Left lung (tissue), 10 donors: Measurements from ENCODE around the gene FABP7. TPM values are rescaled to one million over a fixed set of nuclear protein-coding genes. Genes with fewer than 3 reads are reported as not detected.

Experiments
- ATAC-seq: fragments of 200-7000 bp; cut with Tn5 transposase; one replicate; pipeline ENCODE4 v1.9.1; 2020; ENCODE audit warnings: moderate library complexity
- DNase-seq, 4 donors: peaks; one replicate each; pipeline ENCODE4 v3.0.0-alpha.2; 2013 to 2020
- H3K27ac ChIP-seq, 2 donors: fragments of 200-600 bp; sonication (generic) in 1 of 2; one replicate each; pipeline versions ENCODE4 v1.5.0 to v1.8.0; 2020 to 2021
- H3K27me3 ChIP-seq, 2 donors: fragments of 200-600 bp; sonication (generic) in 1 of 2; one replicate each; pipeline versions ENCODE4 v1.5.0 to v1.8.0; 2020 to 2021
- H3K36me3 ChIP-seq, 2 donors: fragments of 200-600 bp; sonication (generic) in 1 of 2; one replicate each; pipeline versions ENCODE4 v1.5.0 to v1.8.0; 2020 to 2021
- H3K4me1 ChIP-seq, 2 donors: fragments of 200-600 bp; one replicate each; pipeline ENCODE4 v1.8.0; 2021
- H3K4me3 ChIP-seq, 2 donors: fragments of 200-600 bp; sonication (generic) in 1 of 2; one replicate each; pipeline versions ENCODE4 v1.5.0 to v1.8.0; 2020 to 2021; ENCODE audit warnings: mild to moderate bottlenecking in 1 of 2
- H3K9me3 ChIP-seq, 2 donors: fragments of 200-600 bp; sonication (generic) in 1 of 2; one replicate each; pipeline versions ENCODE4 v1.5.0 to v1.8.0; 2020 to 2021
- CTCF ChIP-seq, 2 donors: fragments of 200-600 bp; sonication (generic) in 1 of 2; IDR thresholded peaks; one replicate each; pipeline versions ENCODE4 v1.5.0 to v1.8.0; 2021; ENCODE audit warnings: antibody characterized with exemption in 2 of 2
- intact Hi-C, 2 donors: fragments of 100-400 bp; cut with DNase I; formaldehyde crosslinking; loops; one replicate each; pipeline versions ENCODE4 v1.11.2 to v1.14.2; 2022
- polyA plus RNA-seq, 6 donors: library from polyadenylated mRNA; unstranded; fragments of 120-200 nt; gene quantifications; one replicate each; pipeline ENCODE4 v1.2.1, GENCODE V29; 2013; ENCODE audit not compliant: insufficient read length in 6 of 6
- total RNA-seq, 2 donors: library from RNA; stranded (reverse); fragmentation: NEBNext Ultra II Directional; extraction: Animal tissue kit (Norgen Biotek cat#: 25700); gene quantifications; one replicate each; pipeline ENCODE4 v1.2.1, GENCODE V29; 2021
- donor health status: DM: no; HTN: yes; CAD: no.
- donor health status: DM: no; HTN: no; CAD: no.

Gene FABP7
- total and polyA plus RNA-seq, 8 donors, result 7.1 to 39.3 (median 16.6) TPM; not detected in 2

DNA sequence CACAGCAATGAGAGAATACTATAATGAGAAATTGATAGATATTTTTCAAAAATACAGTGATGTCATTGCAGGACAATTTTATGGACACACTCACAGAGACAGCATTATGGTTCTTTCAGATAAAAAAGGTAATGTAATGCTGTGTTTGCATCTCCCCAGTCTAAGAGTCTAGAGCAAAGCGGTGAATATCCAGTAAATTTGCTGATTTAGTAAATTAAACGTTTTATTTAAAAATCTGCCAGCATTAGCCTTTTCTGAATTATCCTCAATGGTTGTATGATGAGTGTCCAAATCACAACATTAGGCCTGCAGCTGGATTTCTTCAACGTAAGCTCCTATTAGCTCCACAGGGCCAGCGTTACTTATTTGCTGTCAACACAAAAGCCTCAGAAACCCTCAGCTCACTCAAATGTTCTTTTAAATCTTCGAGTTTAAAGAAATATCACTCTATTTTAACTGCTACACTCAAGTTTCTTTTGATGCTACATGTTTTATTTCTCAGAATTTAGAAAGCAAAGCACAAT lies 25.5 kb downstream of the FABP7 start:
- H3K27ac ChIP-seq, result peak overlapping the region in 1 of 2 donors; percentile 37
- H3K36me3 ChIP-seq, result peaks cover 0 to 58% of the 10 kb centered on the region in 2 donors
- no peak overlapping the region for H3K4me3 ChIP-seq
- DNase-seq (peak in 2 of 4 donors; percentile 85 to 88), ATAC-seq (peak; percentile 61)
- H3K4me1 ChIP-seq, result no peaks in the 10 kb centered on the region
- no peaks in the 10 kb centered on the region for H3K27me3 ChIP-seq
- intact Hi-C loops, result no loop called here
- no peaks in the 10 kb centered on the region for H3K9me3 ChIP-seq
- no peak for TF ChIP-seq CTCF (IDR thresholded peaks at IDR 0.05)

- no peaks in the 10 kb centered on the region for H3K27me3 ChIP-seq
- ATAC-seq, result peak; percentile 47
- peak in 2 of 4 donors; percentile 75 to 77 for DNase-seq
- peak overlapping the region in 1 of 2 donors; percentile 28 for H3K27ac ChIP-seq
- H3K36me3 ChIP-seq, result peaks cover 0 to 56% of the 10 kb centered on the region in 2 donors
- intact Hi-C loops, result no loop called here
- H3K9me3 ChIP-seq, result no peaks in the 10 kb centered on the region
- no peak for TF ChIP-seq CTCF (IDR thresholded peaks at IDR 0.05)
- H3K4me1 ChIP-seq, result no peaks in the 10 kb centered on the region
- no peak overlapping the region for H3K4me3 ChIP-seq
Observed at GRCh38 chr6:122806291-122806690, 26.8 kb downstream of the FABP7 start.

DNA sequence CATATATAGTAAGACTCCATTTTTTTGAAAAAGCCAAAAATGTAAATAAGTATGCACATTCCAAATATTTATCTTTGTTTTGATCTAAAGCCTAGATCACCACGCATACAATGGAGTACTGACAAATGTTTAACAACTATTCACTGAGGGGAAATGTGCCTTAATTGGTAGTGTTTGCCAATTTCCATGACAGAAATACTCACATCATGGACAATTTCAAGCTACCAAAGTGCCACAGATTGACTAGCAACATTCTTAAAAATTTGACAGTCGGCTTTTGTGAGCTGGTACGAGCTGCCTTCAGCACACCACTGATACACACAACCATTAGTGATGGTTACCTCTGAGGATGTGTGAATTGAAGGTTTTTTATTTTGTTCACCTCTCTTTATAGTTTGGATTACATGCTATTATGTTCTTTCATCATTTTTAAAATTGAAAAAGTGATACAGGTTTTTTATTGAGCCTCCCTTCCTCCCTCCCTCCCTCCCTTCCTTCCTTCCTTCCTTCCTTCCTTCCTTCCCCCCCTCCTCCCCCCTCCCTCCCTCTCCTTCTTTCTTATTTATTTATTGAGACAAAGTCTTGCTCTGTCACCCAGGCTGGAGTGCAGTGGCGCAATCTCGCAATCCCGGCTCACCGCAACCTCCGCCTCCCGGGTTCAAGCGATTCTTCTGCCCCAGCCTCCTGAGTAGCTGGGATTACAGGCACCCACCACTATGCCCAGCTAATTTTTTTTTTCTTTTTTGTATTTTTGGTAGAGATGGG lies 28.8 kb downstream of the FABP7 start:
- no peak overlapping the region for H3K4me3 ChIP-seq
- ATAC-seq (no peak), DNase-seq (no peak)
- H3K27ac ChIP-seq, result peak overlapping the region in 1 of 2 donors; percentile 35
- H3K9me3 ChIP-seq, result no peaks in the 10 kb centered on the region
- H3K36me3 ChIP-seq, result peaks cover 0 to 56% of the 10 kb centered on the region in 2 donors
- H3K27me3 ChIP-seq, result no peaks in the 10 kb centered on the region
- no peaks in the 10 kb centered on the region for H3K4me1 ChIP-seq
- intact Hi-C loops, result no loop called here
- no peak for TF ChIP-seq CTCF (IDR thresholded peaks at IDR 0.05)

GRCh38 chr6:122809001-122809400 lies 29.5 kb downstream of the FABP7 start:
- peak in 2 of 4 donors; percentile 56 to 79 for DNase-seq
- TF ChIP-seq CTCF (IDR thresholded peaks at IDR 0.05), result no peak

DNA sequence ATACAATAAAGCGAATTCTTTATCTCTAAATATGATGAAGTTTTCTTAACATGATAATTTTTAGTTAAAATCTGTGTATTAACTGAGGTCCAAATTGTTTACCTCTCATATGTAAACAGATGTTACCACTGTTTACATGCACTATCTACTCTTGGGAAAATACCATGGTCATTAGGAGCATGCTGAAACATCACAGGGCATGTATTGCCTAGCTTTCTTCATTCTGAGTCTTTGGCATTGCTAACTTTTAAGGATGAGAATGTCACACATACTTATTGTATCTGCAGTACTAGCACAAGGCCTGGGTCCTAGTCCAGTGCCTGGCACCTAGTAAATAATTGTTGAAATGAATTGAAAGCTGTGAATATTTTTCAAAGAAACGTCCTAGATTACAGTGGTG lies 30.2 kb downstream of the FABP7 start:
- H3K9me3 ChIP-seq, result no peaks in the 10 kb centered on the region
- no peak for ATAC-seq
- no peak for TF ChIP-seq CTCF (IDR thresholded peaks at IDR 0.05)
- no peak overlapping the region for H3K27ac ChIP-seq
- H3K4me3 ChIP-seq, result no peak overlapping the region
- H3K36me3 ChIP-seq, result peaks cover 0 to 45% of the 10 kb centered on the region in 2 donors
- intact Hi-C loops, result no loop called here
- DNase-seq, result peak in 1 of 4 donors; percentile 48
- H3K4me1 ChIP-seq, result no peaks in the 10 kb centered on the region
- no peaks in the 10 kb centered on the region for H3K27me3 ChIP-seq

More at GRCh38 chr6:122809001-122809400, 29.5 kb downstream of the FABP7 start:
- no peaks in the 10 kb centered on the region for H3K4me1 ChIP-seq
- intact Hi-C loops, result no loop called here
- H3K27me3 ChIP-seq, result no peaks in the 10 kb centered on the region
- peak overlapping the region in 1 of 2 donors; percentile 35 for H3K27ac ChIP-seq
- no peaks in the 10 kb centered on the region for H3K9me3 ChIP-seq
- peaks cover 0 to 52% of the 10 kb centered on the region in 2 donors for H3K36me3 ChIP-seq
- H3K4me3 ChIP-seq, result no peak overlapping the region
- no peak for ATAC-seq
